GM10847 (cell line): ENCODE data around the gene RGSL1.

Experiments
- POLR2A ChIP-seq: IDR thresholded peaks from 2 replicates; pipeline ENCODE4 v1.6.1; 2011; ENCODE audit not compliant: insufficient read length; ENCODE audit errors: extremely low read depth

The RGSL1 gene

GRCh38 chr1:182589520-182589919 lies 139.6 kb downstream of the RGSL1 start:
- TF ChIP-seq POLR2A, result no peak

- TF ChIP-seq POLR2A, result no peak
These were observed 140.0 kb downstream of the RGSL1 start for GRCh38 chr1:182589931-182590330.

DNA sequence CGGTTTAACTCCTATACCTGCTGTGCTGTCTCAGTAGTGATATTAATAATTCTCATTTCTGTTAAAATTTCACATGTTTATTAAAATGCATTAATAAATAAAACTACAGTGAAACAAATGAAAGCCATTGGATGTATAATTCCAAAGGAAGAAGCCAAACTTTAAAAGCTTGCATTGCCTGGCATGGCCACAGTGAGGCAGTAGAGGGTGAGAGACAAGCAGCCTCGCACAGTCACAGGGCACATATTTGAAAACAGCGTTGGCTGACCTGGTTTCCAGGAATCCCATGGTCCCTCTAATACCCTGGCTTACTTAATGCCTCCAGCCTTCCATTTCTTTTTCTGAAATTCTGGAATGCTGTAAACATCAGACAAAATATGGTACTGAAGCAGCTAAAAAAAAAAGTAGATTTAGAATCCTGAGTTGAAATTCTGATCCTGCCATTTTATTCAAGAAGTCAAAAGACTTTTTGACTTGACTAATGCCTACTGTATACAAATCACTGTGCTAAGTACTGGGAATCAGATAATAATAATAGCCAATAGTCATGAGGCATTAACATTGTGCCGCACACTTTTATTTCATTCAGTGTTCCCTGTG lies 145.8 kb downstream of the RGSL1 start:
- TF ChIP-seq POLR2A, result no peak

- TF ChIP-seq POLR2A, result no peak
These were observed 147.0 kb downstream of the RGSL1 start for GRCh38 chr1:182596934-182597333.

DNA sequence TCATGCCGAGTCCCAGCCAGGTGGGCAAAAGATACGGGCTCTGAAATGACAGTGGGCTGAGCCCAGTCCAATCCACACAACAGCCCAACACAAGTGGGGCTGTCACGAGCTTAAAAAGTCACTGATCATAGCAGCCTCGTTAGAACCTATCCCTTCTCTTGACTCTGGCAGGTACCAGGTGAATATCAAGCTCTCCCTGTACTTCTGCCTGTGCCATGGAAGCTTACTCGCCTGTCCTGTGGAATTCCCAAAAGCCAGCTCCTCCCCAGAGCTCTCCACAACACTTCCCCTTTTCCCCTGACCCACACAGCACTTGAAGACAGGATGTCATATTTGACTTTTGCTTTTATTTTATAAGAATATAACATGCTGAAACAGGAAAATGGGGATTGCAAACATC lies 148.3 kb downstream of the RGSL1 start:
- no peak for TF ChIP-seq POLR2A

- TF ChIP-seq POLR2A, result no peak
These were observed 149.4 kb downstream of the RGSL1 start for GRCh38 chr1:182599339-182599738.

DNA sequence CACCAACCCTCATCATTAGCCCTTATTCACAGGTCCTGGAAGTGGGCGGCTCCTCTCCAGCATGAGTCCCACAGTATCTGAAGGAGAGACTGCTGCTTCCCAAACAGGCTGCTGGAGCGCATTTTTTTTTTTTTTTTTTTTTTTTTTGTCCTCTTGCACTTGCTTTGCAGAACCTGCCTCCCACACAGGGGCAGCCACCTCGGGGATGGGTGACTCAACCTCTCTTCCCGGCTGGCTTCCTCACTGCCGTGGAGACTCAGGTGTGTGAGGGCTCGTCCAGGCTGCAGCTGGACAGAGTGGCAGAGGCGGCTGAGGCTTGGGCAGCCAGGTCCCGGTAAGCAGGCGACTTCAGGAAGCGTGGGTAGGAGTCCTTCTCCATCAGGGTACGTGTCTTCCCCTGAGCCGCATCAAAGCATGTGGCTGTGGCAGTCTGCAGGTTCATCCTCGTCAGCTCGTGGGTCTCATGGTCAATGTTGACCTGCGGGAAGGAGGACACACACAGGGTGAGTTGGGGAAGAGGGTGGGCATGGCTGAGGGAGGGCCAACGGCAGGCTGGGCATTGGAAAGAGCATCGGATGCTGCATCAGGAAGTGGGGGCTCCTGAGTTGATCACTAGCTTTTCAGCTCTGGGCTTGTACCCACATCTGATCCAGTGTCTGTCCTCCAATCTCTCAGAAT lies 150.2 kb downstream of the RGSL1 start:
- TF ChIP-seq POLR2A, result no peak

DNA sequence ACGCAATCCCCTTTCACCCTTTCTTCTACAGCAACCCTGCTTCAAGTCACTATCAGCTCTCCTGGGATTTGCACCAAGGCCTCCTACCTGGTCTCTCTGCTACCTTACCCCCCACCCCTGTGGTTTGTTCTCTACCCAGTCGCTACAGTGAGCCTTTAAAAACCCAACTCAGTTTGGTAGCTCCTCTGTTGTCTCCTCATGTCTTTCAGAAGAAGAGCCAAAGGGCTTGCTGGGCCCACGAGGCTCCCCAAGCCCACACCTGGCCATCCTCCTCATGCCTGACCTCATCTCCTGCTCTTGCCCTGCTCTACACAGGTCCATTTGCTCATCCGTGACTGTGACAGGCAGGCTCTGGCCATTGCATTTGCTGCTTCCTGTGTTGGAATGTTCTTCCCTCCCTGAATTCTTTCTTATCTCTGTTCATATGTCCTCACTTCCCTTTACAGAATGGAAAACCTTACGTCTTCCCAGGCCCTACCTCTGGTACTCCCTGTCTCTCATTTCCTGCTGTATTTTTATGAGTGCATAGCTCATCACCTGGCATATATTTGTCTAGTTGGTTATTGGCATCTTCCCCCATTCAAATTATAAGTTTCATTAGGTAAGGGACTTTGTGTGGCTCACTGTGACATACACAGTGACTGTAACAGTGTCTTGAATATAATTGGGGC lies 150.9 kb downstream of the RGSL1 start:
- no peak for TF ChIP-seq POLR2A

- no peak for TF ChIP-seq POLR2A
These were observed 151.5 kb downstream of the RGSL1 start for GRCh38 chr1:182601416-182601786.

GRCh38 chr1:182601913-182602312 lies 152.0 kb downstream of the RGSL1 start:
- no peak for TF ChIP-seq POLR2A

DNA sequence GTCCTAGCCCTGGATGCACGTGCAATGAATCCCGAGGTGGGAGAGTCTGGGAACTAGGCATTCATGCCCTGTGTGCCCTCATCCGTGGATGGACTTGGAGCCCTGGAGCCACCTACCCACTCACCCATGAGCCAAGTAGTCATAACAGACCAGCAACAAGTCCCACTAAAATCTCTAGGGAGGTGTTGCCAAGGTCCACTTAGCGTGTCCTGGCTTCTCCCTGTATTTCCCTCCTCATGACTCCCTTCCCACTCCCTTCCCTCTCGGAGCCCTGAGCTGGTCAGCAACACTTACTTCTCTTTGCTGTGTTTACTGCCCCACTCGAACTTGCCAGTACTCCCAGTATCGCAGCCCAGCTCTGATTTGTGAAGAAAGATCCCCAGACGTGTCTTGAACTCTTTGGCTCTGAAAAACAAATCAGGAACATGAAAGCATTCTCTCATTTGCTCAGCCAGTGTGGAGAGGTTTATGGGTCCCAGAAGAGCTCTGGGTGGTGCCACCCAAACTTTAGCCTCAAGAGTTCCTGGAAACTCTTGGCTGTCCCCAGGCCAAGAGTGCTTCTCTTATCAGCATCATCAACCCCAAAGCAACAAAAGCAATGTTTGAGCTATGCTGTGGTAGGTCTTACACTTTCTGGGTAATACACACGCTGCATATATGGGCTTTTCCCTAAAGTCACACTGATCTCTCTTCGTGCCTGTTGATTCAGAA lies 153.1 kb downstream of the RGSL1 start:
- no peak for TF ChIP-seq POLR2A

DNA sequence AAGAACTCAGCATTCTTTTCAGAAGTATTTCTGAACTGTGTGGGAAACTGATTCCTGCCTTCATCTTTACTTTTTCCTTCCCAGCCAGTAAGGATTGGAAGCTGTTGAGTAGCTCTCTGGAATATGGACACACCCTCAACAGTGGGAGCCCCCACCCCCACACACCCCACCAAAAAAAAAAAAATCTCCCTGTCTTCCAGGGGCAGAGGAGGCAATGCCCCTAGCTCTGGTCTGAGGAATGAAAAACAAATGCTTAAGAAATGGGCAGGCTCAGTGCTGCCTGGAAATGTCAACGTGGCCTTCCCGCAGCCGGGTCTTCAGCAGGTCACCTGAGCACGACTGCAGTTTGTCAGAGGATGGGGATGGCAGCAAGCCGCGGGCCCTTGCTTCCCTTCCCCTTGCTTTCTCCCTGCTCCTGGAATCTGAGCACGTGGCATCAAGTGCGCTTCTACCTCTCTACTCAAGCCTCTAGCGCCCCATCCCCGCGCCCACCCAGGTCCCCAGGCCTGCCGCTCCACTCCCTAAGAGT lies 153.8 kb downstream of the RGSL1 start:
- no peak for TF ChIP-seq POLR2A

GRCh38 chr1:182604175-182605164 lies 154.5 kb downstream of the RGSL1 start, which contains the start of gene RGS16:
Gene RGS16, minus strand, starts transcription at chr1:182604389. Its CDS starts 130 bp downstream, at chr1:182604259.
- TF ChIP-seq POLR2A, result peak; percentile 99

DNA sequence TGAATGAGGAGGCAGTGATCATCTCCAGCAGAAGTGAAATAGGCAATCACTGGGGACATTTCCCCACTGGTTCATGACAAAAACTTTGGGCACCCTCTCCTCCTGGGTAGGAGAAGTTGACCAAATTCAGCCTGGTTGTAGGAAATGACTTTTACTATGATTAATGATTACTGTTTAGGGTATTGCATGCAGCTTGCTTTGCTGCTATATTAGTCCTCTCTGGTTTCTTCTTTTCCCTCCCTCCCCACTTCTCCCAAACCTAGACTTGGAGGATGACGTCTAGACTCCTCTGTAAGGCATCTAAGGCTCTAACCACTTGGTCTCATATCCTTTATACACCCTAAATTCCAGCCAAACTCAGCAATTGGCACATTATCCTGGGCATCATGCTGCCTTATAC lies 157.6 kb downstream of the RGSL1 start:
- no peak for TF ChIP-seq POLR2A
